Measurements from ENCODE around the gene SCN8A.
"Not testable (repeated sequence)": the region's sequence is repeated elsewhere in the genome, so short reads cannot be mapped to it uniquely, and the experiment has no call there.

SCN8A gene

DNA sequence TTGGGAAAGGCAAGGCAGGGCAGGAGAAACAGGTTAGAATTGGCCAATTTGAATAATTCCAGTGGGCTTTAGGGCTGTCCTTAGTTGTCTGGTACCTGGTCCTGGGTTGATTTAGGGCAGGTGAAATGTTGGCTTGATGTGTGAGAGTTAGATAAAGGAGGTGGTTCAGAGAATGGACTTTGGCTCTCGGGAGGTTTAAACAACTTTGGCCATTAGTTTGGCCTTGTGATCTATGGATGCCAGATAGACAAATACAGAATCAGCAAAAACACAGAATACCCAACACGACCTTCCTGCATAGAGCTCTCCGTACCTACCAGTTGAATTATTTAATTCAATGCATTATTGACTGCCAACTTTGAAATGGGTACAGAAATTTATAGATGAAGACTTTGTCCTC is 35.1 kb downstream of the SCN8A start:
- DNase-seq = no peak

DNA sequence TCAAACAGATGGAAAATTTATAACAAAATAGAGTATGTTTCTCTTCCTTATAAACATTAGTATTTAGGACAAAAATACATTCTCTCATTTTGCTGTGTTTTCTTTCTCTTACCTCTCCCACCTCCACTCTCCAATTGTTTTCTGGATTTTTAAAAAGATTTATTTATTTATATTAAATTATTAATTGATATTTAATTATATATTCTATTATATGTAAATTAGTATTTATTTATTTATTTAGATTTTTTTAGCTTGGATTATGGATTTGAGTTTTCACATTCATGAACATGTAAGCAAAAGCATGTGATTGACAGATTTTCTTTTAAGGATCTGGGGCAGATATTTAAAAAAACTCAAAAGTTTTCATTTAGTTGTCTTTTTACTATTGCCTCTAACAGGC is 35.6 kb downstream of the SCN8A start:
- DNase-seq = no peak

DNA sequence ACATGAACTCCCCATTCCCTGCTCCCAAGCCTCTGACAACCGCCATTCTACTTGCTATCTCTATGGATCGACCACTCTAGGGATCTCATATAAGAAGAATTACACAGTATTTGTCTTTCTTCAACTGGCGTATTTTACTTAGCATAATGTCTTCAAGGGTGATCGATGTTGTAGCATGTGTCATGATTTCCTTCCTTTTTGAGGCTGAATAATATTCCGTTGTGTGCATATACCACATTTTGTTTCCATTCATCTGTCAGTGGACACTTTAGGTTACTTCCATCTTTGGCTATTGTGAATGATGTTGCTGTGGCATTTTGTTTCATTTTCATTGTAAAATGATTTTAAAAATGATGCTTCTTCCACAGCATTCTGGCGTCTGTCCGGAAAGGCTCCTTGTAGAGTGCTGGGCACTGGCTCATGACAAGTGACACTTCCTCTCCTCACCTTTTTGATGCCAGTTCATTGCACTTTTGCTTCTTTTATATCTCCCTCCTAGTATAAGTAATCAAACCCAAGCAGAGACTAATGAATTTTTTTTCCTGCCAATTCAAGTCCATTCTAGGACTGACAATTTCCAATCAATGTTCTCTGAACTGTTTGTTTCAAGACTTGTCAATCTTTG is 39.3 kb downstream of the SCN8A start:
- DNase-seq = no peak

GRCh38 chr12:51630986-51631385 is 40.0 kb downstream of the SCN8A start:
- no peak for DNase-seq

DNA sequence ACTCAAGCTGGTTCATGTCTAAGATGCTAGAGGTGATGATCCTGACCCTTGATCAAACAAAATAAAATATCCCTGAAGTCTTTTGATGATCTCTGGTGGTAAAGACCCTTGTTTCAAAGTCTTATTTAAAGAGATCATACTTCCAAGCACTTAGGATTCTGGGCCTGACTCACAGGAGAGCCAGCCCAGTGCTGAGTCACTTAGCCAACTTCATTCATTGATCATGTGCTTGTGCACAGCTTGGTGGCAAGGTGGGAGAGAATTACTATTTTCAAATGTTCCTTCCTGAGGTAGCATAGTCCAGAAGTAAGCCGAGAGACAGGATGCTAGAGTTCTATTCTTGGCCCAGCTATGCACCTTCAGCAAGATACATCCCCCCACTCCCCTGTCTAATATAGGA is 40.6 kb downstream of the SCN8A start:
- no peak for DNase-seq

DNA sequence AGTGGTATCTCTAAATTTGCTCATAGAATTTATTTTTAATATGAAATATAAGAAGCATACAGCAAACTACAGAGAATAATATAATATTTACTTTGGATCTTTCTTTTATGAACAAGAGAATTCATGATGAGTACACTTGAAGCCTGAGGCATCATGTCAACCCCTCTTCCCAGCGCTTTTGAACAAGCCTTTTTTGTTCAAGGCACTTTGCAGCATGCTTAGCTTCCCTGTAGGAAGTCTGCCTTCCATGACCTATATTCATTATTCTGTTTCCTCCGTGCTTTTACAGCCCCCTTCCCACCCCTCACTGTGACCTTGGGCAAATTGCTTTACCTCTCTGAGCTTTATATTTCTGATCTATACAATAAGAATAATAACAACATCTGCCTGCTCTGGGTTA is 41.6 kb downstream of the SCN8A start:
- no peak for DNase-seq

DNA sequence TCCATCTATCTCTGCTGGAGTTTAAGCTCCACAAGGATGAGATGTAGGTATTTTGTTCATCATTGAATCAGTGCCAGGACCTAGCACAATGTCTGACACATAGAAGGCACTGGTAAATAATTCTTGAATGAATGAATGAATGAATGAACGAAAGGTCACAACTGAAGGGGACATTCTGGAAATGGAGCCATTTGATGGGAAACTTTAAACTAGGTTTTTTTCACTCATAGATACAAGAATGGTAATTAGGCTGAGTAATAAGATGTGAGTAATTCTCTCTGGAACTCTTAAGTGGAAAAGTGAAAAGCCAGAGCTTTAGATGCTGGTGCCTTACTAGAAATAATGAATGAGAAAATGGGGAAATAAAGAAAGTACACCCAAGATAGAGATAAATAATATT is 44.3 kb downstream of the SCN8A start:
- DNase-seq = no peak

DNA sequence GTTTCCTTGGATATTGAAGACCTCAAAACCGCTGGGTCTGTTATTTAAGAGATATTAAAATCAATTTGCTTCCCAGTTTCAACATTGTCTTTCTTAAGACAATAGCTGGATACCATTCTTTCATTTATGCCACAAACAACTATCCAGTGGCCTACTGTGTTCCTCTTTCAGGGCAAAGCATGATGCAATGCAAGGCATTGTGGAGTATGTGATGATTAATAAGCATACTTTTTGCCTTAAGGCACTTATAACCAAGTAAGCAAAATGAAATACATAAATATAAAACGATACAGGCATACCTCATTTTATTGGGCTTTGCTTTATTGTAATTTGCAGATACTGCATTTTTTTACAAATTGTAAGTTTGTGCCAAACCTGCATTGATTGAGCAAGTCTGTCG is 45.5 kb downstream of the SCN8A start:
- DNase-seq = no peak

DNA sequence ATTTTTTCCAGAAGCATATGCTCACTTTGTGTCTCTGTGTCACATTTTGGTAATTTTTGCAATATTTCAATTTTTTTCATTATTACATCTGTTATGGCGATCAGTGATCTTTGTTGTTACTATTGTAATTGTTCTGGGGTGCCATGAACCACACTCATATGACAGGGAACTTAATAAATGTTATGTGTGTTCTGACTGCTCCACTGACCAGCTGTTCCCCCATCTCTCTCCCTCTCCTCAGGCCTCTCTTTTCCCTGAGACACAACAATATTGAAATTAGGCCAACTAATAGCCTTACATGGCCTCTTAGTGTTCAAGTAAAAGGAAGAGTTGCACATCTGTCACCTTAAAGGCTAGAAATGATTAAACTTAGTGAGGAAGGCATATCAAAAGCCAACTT is 46.0 kb downstream of the SCN8A start:
- no peak for DNase-seq

- DNase-seq = no peak
Observed at GRCh38 chr12:51639361-51639760, 48.3 kb downstream of the SCN8A start.

DNA sequence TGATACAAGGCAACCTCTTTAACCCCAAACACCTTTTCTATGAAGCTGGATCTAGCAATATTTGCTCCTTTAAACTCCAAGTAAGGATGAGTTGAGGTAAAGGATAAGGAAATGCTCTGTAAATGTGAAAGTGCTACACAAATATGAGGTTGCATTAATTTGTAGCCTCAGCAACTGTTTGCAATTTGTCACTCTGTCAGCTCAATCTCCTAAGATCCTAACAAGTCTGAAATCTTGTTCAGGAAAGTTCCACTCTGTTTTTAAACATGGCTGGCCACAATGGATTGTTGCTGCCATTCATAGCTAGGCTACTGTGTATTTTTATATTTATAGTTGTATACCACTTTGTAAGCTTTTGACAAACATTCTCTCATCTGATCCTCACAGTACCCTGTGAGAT is 51.3 kb downstream of the SCN8A start:
- DNase-seq = no peak

DNA sequence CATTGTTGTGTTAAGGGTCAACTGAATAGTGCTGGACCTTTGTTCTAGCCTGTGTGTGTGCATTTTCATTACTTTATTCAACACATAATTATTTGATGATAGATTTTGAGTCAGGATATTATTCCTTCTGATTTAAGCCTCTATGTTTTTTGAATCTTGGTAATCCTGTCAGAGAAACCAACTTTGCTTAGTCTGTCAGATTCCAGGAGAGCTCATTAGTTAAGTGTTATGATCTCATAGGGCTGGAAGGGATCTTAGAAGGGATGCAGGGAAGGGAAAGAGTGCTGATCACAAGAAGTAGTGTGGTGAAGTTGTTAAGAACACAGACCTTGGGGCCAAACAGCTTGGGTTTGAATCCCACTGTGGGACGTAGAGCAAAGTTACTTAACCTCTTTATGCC is 52.9 kb downstream of the SCN8A start:
- no peak for DNase-seq

DNA sequence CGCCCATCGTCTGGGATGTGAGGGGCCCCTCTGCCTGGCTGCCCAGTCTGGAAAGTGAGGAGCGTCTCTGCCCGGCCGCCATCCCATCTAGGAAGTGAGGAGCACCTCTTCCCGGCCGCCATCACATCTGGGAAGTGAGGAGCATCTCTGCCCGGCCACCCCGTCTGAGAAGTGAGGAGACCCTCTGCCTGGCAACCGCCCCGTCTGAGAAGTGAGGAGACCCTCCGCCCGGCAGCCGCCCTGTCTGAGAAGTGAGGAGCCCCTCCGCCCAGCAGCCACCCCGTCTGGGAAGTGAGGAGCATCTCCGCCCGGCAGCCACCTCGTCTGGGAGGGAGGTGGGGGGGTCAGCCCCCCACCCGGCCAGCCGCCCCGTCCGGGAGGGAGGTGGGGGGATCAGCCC is 53.7 kb downstream of the SCN8A start:
- not testable (repeated sequence) for DNase-seq

GRCh38 chr12:51645961-51646360 is 54.9 kb downstream of the SCN8A start:
- no peak for DNase-seq

DNA sequence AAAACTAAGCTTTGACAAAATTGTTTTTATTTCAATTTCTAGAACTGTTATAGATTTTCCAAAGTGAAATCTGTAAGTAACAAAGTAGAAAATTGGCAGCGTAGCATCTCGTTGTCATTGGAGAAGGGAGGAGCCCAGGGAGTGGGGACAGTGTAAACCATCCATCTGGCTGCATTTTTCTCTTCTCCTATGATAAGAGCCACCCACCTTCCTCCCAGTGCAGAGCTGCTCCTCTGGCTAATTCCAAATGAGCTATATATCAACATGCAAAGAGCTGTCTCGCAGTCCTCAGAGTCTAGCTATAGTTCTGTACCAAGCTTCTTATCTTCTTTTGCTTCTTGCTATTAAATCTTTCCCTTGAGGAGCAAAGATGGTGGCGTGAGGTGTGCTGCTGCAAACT is 56.6 kb downstream of the SCN8A start:
- no peak for DNase-seq

DNA sequence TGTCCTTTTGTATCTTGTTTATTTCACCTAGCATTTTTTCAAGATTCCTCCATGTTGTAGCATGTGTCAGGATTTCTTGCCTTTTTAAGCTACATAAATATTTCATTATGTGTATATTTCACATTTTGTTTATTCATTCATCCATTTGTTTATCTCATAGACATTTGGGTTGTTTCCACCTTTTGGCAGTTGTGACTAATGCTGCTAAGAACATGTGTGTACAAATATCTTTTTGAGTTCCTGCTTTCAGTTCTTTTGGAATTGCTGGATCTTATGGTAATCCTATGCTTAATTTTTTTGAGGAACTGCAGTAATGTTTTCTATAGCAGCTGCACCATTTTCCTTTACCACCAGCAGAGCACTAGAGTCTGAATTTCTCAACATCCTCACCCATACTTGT is 62.4 kb downstream of the SCN8A start:
- no peak for DNase-seq

DNA sequence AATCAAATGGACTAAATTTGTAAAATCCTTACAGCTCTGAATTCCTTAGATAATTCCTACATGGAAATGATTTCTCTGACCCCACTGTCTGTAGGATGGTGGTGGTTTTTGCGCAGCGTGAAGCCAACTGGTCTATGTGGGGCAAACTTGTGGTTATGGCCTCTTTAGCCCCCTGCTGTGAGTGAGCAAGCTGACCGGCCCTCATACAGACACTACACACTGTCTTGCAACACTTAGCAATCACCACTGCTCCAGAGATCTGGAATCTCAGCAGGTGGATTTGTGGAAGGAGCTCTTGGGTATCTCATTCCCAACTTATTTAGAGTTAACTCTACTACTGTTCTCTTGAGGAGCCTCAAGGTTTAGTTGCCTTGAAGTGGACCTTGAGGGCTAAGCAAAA is 70.2 kb downstream of the SCN8A start:
- DNase-seq = no peak

GRCh38 chr12:51661836-51662235 is 70.8 kb downstream of the SCN8A start:
- no peak for DNase-seq

GRCh38 chr12:51662728-51663154 is 71.7 kb downstream of the SCN8A start:
- no peak for DNase-seq

- DNase-seq = no peak
Observed at GRCh38 chr12:51663390-51663789, 72.4 kb downstream of the SCN8A start.

DNA sequence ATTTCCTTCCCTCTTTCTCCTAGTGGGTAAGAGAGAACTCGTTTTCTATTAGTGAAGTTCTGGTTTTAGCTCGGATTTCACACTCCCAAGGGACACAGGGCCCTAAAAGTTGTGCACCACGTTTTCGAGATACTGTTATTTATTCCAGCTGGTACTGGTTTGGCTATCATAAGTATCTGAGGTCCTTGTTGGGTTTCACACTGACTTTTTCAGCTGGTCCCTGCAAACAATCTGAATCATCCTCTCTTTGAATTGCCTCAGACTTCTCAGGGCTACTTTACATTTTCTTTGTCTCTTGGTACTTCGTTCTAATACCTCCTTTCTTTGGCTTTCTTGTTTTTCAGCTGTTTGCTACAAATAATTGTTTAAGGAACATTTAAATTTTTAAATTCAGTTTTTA is 75.7 kb downstream of the SCN8A start:
- no peak for DNase-seq

DNA sequence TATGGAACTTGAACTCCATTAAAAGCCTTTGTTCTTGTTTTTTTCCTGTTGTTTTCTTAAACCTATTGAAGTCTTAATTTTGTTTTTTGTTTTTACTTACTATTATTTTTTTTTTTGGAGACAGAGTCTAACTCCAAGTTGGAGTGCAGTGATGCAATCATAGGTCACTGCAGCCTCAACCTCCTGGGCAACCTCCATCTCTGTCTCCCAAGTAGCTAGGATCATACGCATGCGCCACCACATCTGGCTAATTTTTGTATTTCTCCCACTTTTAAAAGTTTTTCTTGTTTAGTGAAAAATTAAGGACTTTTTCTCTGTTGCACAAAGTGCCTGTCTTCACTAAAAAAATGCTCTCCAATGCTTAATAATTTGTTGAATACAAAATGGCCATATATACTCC is 76.2 kb downstream of the SCN8A start:
- no peak for DNase-seq

GRCh38 chr12:51669271-51669670 is 78.2 kb downstream of the SCN8A start:
- no peak for DNase-seq

DNA sequence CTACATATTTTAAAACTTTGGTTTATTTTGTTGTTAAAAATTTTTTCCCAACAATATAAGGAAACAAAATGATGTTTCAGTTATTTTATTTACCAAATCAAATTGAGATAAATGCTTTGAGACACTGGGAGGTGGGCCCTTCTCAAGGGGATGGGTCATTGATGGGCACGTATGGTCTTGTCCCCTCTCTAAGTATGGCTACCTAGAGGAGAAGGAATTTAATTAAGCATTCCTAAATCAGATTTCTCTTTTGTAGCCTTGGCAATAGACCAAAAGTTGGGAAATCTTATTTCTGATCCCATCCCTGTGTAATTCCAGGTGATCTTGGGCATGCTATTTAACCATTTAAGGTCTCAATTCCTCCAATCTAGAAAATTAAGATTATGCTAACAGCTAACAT is 79.0 kb downstream of the SCN8A start:
- no peak for DNase-seq

- no peak for DNase-seq
Observed at GRCh38 chr12:51672334-51672733, 81.3 kb downstream of the SCN8A start.

All from right hindlimb (tissue), 1 donor.